A549 (cell line): ENCODE measurements around the gene NIBAN1. TPM values are rescaled to one million over a fixed set of nuclear protein-coding genes. Genes with fewer than 3 reads are reported as not detected.

Experiments
- ATAC-seq, 2 experiments: fragments of 200-7000 bp in 1 of 2; fragments of >200 bp in 1 of 2; cut with Nextera tagmentation in 1 of 2; cut with Tn5 transposase in 1 of 2; 3 replicates each; pipeline versions ENCODE4 v1.8.0 to v1.9.1; 2018 to 2020; ENCODE audit warnings: mild to moderate bottlenecking in 1 of 2, moderate library complexity in 1 of 2
- CTCF ChIA-PET: fragments of 300-600 bp; sonication (Branson Sonifier 250); formaldehyde crosslinking; extraction: SDS; loops from one replicate; lab custom pipeline; 2021; ENCODE audit warnings: antibody characterized with exemption, inconsistent platforms; lab: Yijun Ruan, JAX
- POLR2A ChIA-PET: fragments of 350-600 bp; formaldehyde crosslinking; extraction: SDS; loops from one replicate; lab custom pipeline; 2021; ENCODE audit warnings: antibody characterized with exemption, inconsistent platforms; lab: Yijun Ruan, JAX
- DNase-seq, 2 experiments: peaks; one replicate each; pipeline versions ENCODE4 v3.0.0 to v3.0.0-alpha.2; 2011 to 2016; ENCODE audit warnings: low read depth in 1 of 2, low spot score in 1 of 2
- FAIRE-seq: peaks from 2 replicates; lab custom pipeline; 2011; peaks lifted over from hg19 to GRCh38; lab: Jason Lieb, UNC
- H3K27ac ChIP-seq, 2 experiments: fragments of >200 bp; sonication (Bioruptor Twin); formaldehyde crosslinking; 3 replicates each; pipeline ENCODE4 v1.5.1; 2016 to 2017
- H3K4me1 ChIP-seq: fragments of >200 bp; sonication (Bioruptor Twin); formaldehyde crosslinking; 3 replicates; pipeline ENCODE4 v1.6.1; 2016
- H3K4me2 ChIP-seq: fragments of >200 bp; sonication (Bioruptor Twin); formaldehyde crosslinking; 3 replicates; pipeline ENCODE4 v1.6.1; 2016
- H3K4me3 ChIP-seq: fragments of >200 bp; sonication (Bioruptor Twin); formaldehyde crosslinking; 3 replicates; pipeline ENCODE4 v1.5.1; 2016
- H3K9me3 ChIP-seq: fragments of >200 bp; sonication (Bioruptor Twin); formaldehyde crosslinking; 3 replicates; pipeline ENCODE4 v1.6.1; 2016
- CBX2 ChIP-seq: fragments of 200-600 bp; sonication (generic); IDR thresholded peaks from 2 replicates; pipeline ENCODE4 v1.6.1; 2016; ENCODE audit warnings: low read depth, mild to moderate bottlenecking, borderline replicate concordance
- CEBPB ChIP-seq, 2 experiments: fragments of >200 bp in 1 of 2; sonication (Bioruptor Twin) in 1 of 2; formaldehyde crosslinking in 1 of 2; IDR thresholded peaks; 2 replicates each; pipeline ENCODE4 v1.6.1; 2012 to 2016
- CHD4 ChIP-seq: fragments of 200-600 bp; sonication (generic); IDR thresholded peaks from 2 replicates; pipeline ENCODE4 v1.6.1; 2016; ENCODE audit warnings: antibody characterized with exemption, mild to moderate bottlenecking, borderline replicate concordance
- EP300 ChIP-seq, 2 experiments: fragments of >200 bp; sonication (Bioruptor Twin); formaldehyde crosslinking; IDR thresholded peaks; 2 replicates in 1 of 2; 3 replicates in 1 of 2; pipeline ENCODE4 v1.6.1; 2016 to 2017
- HDAC2 ChIP-seq: fragments of 200-600 bp; sonication (generic); IDR thresholded peaks from 2 replicates; pipeline ENCODE4 v1.6.1; 2016
- HES2 ChIP-seq: fragments of >200 bp; sonication (Bioruptor Twin); formaldehyde crosslinking; IDR thresholded peaks from 2 replicates; pipeline ENCODE4 v1.6.1; 2016
- HEYL ChIP-seq: fragments of 250-450 bp; sonication (Bioruptor Pico); IDR thresholded peaks from 2 replicates; pipeline ENCODE4 v1.8.0; 2021; ENCODE audit warnings: mild to moderate bottlenecking, moderate library complexity
- KDM5A ChIP-seq: fragments of 200-600 bp; sonication (generic); IDR thresholded peaks from 2 replicates; pipeline ENCODE4 v1.6.1; 2016; ENCODE audit warnings: antibody characterized with exemption, mild to moderate bottlenecking
- MAFK ChIP-seq: fragments of 450-650 bp; IDR thresholded peaks from 2 replicates; pipeline ENCODE4 v1.6.1; 2014; ENCODE audit not compliant: partially characterized antibody
- MYC ChIP-seq: IDR thresholded peaks from 2 replicates; pipeline ENCODE4 v1.6.1; 2012; ENCODE audit warnings: mild to moderate bottlenecking, inconsistent platforms, low read length, improper control_type of control experiment, borderline replicate concordance
- RAD21 ChIP-seq, 2 experiments: fragments of >200 bp in 1 of 2; sonication (Bioruptor Twin) in 1 of 2; formaldehyde crosslinking in 1 of 2; IDR thresholded peaks in 1 of 2; conservative IDR thresholded peaks in 1 of 2; 2 replicates in 1 of 2; 3 replicates in 1 of 2; pipeline ENCODE4 v1.6.1; 2012 to 2018; ENCODE audit warnings: inconsistent platforms in 1 of 2
- RCOR1 ChIP-seq: fragments of 150-350 bp; IDR thresholded peaks from 2 replicates; pipeline ENCODE4 v1.6.1; 2014; ENCODE audit warnings: antibody characterized with exemption, low read length, low read depth
- RFX5 ChIP-seq: fragments of 450-650 bp; IDR thresholded peaks from 2 replicates; pipeline ENCODE4 v1.7.1; 2014; ENCODE audit warnings: antibody characterized with exemption, mild to moderate bottlenecking, moderate library complexity
- SMC3 ChIP-seq: fragments of >200 bp; sonication (Bioruptor Twin); formaldehyde crosslinking; IDR thresholded peaks from 3 replicates; pipeline ENCODE4 v1.6.1; 2018; ENCODE audit warnings: inconsistent platforms
- USF2 ChIP-seq: fragments of 450-650 bp; IDR thresholded peaks from 2 replicates; pipeline ENCODE4 v1.6.1; 2014; ENCODE audit warnings: antibody characterized with exemption
- ZFP36 ChIP-seq: fragments of 450-650 bp; IDR thresholded peaks from 2 replicates; pipeline ENCODE4 v1.6.1; 2014; ENCODE audit warnings: borderline replicate concordance; ENCODE audit not compliant: partially characterized antibody
- WGBS: methylation state at CpG from one replicate; pipeline ENCODE4 v1.1.6; 2017; ENCODE audit errors: missing lambda C conversion rate; 5-methylcytosine and 5-hydroxymethylcytosine counted together
- polyA plus RNA-seq, 4 experiments: library from polyadenylated mRNA; depleted of rRNA in 3 of 4; stranded (reverse); fragments of >200 nt; fragmentation: RNase III in 1 of 4; extraction: RNeasy Plus Mini Kit Qiagen cat#74134 plus additional on column Dnase treatment in 1 of 4; gene quantifications; 2 replicates in 3 of 4; 3 replicates in 1 of 4; pipeline ENCODE4 v1.2.3, GENCODE V29; 2011 to 2017
- TF ChIP-seq, protein P1 (sequence below): fragments of >200 bp; sonication (Bioruptor Twin); formaldehyde crosslinking; IDR thresholded peaks from 3 replicates; pipeline ENCODE4 v1.5.1; 2016
- TF ChIP-seq, protein P2 (sequence below): IDR thresholded peaks from 2 replicates; pipeline ENCODE4 v1.6.1; 2012

The NIBAN1 gene
- polyA plus RNA-seq, 2 of the 4 experiments (the other 2 are of a cell fraction), result 0.35 to 12.7 TPM

DNA sequence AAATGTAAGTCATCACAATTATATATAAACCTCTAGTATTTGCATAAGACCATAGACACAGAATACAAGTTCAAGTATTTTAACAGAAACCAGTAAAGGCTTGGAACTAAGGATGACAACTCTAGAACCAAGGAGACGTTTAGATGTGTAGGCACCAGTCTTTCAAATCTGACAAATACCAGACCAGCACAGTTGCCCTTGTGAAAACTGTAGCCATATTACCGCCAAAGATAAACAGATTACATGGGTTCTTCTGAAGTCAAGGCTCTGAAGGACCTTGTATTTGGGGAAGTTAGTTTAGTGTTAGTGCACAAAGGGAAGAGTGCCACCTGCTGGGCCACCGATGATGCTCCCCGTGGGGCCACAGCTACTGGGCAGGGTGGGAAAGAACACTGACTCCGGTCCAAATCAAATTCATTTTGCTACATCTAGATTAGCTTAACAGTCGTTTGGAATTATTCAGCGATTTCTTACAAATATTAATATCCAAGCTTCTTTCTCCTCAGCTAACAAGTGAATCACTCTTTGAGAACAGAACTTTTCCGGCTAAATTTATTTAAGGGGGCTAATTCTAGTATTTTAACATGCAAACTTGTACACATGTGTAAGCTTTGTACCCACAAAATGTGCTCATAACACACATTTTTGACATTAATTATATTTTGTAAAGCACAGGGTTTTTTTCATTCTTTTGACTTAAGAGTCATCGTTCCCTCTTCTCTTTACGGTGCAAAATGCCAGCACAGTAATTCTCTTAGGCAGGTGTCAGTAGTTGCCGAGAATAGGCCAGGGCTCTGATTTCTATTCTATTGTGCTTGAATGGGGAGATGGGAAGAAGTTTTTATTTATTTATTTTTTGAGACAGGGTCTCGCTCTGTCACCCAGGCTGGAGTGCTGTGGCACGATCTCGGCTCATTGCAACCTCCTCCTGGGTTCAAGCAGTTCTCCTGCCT is 8.0 kb upstream of the NIBAN1 start:
- no peak overlapping the region for H3K4me3 ChIP-seq

DNA sequence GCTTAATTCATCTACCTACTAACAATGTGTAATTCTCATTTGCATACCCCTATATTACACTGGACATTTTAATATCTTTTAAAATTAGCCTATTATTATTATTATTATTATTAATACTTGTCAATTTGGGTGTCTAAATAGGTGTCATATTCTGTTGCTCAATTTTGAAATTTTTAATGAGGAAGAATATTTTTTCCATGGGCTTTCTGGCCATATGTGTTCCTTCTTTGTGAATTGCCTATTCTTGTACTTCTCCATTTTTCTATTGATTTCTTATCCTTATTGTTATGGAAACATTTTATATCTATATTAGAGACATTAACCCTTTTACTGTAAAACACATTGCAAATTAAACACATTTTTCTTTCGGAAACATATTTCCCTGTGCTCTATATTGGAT is 6.4 kb upstream of the NIBAN1 start:
- FAIRE-seq, result no peak

More for the DNA sequence above, 8.0 kb upstream of the NIBAN1 start:
- peak; percentile 32 to 71 for DNase-seq
- no peaks in the 10 kb centered on the region for H3K9me3 ChIP-seq
- H3K4me1 ChIP-seq, result no peaks in the 10 kb centered on the region
- POLR2A ChIA-PET, result no interaction called here
- 41% methylated on average over 14 of the region's 14 CpGs for WGBS
- H3K27ac ChIP-seq, result no peak overlapping the region
- TF ChIP-seq, protein P1, sequence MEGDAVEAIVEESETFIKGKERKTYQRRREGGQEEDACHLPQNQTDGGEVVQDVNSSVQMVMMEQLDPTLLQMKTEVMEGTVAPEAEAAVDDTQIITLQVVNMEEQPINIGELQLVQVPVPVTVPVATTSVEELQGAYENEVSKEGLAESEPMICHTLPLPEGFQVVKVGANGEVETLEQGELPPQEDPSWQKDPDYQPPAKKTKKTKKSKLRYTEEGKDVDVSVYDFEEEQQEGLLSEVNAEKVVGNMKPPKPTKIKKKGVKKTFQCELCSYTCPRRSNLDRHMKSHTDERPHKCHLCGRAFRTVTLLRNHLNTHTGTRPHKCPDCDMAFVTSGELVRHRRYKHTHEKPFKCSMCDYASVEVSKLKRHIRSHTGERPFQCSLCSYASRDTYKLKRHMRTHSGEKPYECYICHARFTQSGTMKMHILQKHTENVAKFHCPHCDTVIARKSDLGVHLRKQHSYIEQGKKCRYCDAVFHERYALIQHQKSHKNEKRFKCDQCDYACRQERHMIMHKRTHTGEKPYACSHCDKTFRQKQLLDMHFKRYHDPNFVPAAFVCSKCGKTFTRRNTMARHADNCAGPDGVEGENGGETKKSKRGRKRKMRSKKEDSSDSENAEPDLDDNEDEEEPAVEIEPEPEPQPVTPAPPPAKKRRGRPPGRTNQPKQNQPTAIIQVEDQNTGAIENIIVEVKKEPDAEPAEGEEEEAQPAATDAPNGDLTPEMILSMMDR, result peak; percentile 89
- TF ChIP-seq SMC3, result peak; percentile 92
- no peak for TF ChIP-seq RFX5
- TF ChIP-seq RAD21 (conservative IDR thresholded peaks at IDR 0.05 in 1 of 2, IDR thresholded peaks at IDR 0.05 in 1 of 2), result peak; percentile 84 to 86
- TF ChIP-seq, all 56 proteins: peak for 3
- H3K4me2 ChIP-seq, result peak overlapping the region; percentile 10; the same call in 1 of the 3 replicates
- CTCF ChIA-PET, result interaction anchor here (0.6 to 17.1 kb wide), 19 partner anchors 9 to 252 kb away, joined by 3 to 222 read pairs (median 4); no protein-coding TSS in a partner anchor
- no peak for FAIRE-seq
- ATAC-seq, result peak; percentile 98 to 99

DNA sequence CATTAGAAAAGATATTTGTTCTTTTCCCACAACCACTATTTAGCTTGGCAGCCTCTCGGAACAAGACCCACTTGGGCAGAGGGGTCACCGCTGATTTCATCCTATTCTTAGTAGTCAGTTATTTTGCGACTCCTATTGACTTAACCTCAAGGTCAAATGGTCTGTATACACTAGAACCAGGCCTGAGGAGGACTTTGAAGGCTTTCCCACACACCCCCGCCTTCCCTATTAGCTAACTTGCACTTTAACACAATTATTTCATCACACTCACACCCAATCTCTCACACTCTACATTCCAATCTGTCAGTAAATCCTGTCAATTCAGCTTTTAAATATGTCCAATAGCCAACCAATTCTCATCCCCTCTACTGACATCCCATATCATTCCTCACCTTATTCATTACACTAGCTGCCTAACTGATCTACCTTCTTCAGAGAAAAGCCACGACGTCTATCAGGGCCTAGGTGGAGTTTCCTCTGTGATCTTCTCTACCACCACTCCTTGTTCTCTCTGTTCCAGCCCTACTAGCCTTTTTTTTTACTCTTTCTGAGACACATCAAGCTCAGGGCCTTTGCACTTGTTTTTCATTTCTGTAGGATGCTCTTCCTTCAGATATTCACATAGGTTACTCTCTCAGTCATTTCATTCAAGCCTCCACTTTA is 1.0 kb upstream of the NIBAN1 start:
- no peak for ATAC-seq
- no peak for FAIRE-seq
- no peak overlapping the region for H3K4me3 ChIP-seq
- H3K27ac ChIP-seq, result no peak overlapping the region
- no peak overlapping the region for H3K4me2 ChIP-seq
- H3K4me1 ChIP-seq, result no peaks in the 10 kb centered on the region; the same call in 2 of the 3 replicates
- DNase-seq, result no peak
- CTCF ChIA-PET, result interaction anchor here (17.1 kb wide), 1 partner anchor 166 kb away, joined by 222 read pairs; no protein-coding TSS in a partner anchor
- no peaks in the 10 kb centered on the region for H3K9me3 ChIP-seq
- 78% methylated on average over 6 of the region's 6 CpGs for WGBS
- POLR2A ChIA-PET, result no interaction called here
- no peak for TF ChIP-seq MYC
- peak; percentile 33 for TF ChIP-seq MAFK
- TF ChIP-seq CEBPB (IDR thresholded peaks at IDR 0.05), result no peak
- TF ChIP-seq, all 56 proteins: peak for 1

More for the DNA sequence above, 6.4 kb upstream of the NIBAN1 start:
- ChIA-PET CTCF (interaction anchor here (0.8 to 17.1 kb wide), 8 partner anchors 8 to 189 kb away, joined by 3 to 222 read pairs (median 8); no protein-coding TSS in a partner anchor), POLR2A (no interaction called here)
- TF ChIP-seq EP300 (IDR thresholded peaks at IDR 0.05), result no peak
- TF ChIP-seq ZFP36, result no peak
- TF ChIP-seq RFX5, result no peak
- no peak for TF ChIP-seq CBX2
- no peak for TF ChIP-seq HEYL (CRISPR knock-in tag)
- TF ChIP-seq CHD4, result no peak
- no peak for TF ChIP-seq HDAC2
- Histone ChIP-seq H3K27ac (no peak overlapping the region), H3K4me3 (no peak overlapping the region), H3K4me2 (no peak overlapping the region), H3K4me1 (no peaks in the 10 kb centered on the region), H3K9me3 (no peaks in the 10 kb centered on the region)
- no peak for DNase-seq
- ATAC-seq, result no peak
- WGBS, result 0% methylated on average over 1 of the region's 1 CpG

DNA sequence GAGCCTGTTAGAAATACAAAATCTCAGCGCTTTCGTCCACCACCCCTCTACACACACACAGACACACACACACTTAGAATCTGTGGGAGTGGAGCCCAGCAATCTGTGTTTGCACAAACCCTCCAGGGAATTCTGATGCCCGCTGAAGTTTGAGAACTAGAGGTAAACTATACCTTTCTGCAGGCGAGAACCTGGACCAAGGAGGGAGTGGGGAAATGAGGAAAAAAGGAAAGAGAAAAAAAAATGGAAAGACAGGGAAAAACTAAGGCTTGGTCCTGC is 468 bp upstream of the NIBAN1 start:
- ATAC-seq, result no peak
- no peaks in the 10 kb centered on the region for H3K9me3 ChIP-seq
- DNase-seq, result no peak
- CTCF ChIA-PET, result interaction anchor here (17.1 kb wide), 1 partner anchor 165 kb away, joined by 222 read pairs; no protein-coding TSS in a partner anchor
- peak overlapping the region; percentile 79 for H3K4me2 ChIP-seq
- 73% methylated on average over 4 of the region's 4 CpGs for WGBS
- FAIRE-seq, result no peak
- H3K4me3 ChIP-seq, result peak overlapping the region; percentile 70; the same call in 2 of the 3 replicates
- H3K27ac ChIP-seq, result no peak overlapping the region
- TF ChIP-seq KDM5A, result no peak
- no peak for TF ChIP-seq HES2
- no peak for TF ChIP-seq USF2
- TF ChIP-seq RFX5, result no peak
- TF ChIP-seq, protein P2, sequence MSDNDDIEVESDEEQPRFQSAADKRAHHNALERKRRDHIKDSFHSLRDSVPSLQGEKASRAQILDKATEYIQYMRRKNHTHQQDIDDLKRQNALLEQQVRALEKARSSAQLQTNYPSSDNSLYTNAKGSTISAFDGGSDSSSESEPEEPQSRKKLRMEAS, result no peak
- no peak for TF ChIP-seq RCOR1
- H3K4me1 ChIP-seq, result no peaks in the 10 kb centered on the region; the same call in 2 of the 3 replicates
- POLR2A ChIA-PET, result no interaction called here
